VCaP (cell line): ENCODE measurements around the gene DKC1.

Experiments
- H3K27ac ChIP-seq: fragments of 450-650 bp; 2 replicates; pipeline ENCODE4 v1.5.1; 2017
- TF ChIP-seq, protein P1 (sequence below): fragments of 450-650 bp; conservative IDR thresholded peaks from 2 replicates; pipeline ENCODE4 v1.5.1; 2017; ENCODE audit warnings: mild to moderate bottlenecking, moderate library complexity

Gene DKC1

DNA sequence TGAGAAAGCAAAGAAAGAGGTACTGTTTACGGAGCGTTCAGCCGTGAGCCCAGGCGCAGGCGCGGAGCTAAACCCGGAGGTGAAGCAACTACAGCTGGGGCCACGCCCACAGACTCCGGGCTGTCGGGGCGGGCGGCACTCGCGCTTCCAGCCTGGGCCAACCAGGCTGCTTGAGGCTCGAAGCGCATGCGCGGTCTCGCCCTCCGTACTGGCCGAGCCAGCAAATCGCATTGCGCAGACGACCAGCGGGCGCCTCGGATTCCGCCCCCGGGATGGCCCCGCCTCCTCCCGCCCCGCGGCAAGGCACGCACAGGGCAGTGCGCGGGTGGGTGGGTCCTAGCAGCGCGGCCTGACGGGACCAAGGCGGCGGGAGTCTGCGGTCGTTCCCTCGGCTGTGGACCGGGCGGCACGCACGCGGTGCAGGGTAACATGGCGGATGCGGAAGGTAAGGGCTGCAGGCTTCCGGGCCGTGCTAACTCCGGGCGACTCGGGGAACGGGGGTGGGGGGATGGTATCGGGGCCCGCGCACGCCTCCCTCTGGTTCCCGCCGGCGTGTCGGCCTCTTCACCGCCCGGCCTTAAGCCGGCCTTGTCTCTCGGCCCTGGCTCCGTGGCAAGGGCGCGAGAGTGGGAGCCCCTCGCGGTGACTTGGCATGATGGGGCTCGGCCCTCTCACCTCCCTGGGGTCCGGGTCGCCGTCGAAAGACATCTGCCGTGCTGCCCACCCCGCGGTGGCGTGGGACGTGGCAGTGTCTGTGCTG lies at the start of gene DKC1:
DKC1 (plus strand) TSS at position 328 of the 760 bp plus-strand sequence; CDS start at position 430, 102 bp downstream.
- TF ChIP-seq, protein P1, sequence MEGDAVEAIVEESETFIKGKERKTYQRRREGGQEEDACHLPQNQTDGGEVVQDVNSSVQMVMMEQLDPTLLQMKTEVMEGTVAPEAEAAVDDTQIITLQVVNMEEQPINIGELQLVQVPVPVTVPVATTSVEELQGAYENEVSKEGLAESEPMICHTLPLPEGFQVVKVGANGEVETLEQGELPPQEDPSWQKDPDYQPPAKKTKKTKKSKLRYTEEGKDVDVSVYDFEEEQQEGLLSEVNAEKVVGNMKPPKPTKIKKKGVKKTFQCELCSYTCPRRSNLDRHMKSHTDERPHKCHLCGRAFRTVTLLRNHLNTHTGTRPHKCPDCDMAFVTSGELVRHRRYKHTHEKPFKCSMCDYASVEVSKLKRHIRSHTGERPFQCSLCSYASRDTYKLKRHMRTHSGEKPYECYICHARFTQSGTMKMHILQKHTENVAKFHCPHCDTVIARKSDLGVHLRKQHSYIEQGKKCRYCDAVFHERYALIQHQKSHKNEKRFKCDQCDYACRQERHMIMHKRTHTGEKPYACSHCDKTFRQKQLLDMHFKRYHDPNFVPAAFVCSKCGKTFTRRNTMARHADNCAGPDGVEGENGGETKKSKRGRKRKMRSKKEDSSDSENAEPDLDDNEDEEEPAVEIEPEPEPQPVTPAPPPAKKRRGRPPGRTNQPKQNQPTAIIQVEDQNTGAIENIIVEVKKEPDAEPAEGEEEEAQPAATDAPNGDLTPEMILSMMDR, result no peak
- H3K27ac ChIP-seq, result peak within 1 kb of the TSS; percentile 91

DNA sequence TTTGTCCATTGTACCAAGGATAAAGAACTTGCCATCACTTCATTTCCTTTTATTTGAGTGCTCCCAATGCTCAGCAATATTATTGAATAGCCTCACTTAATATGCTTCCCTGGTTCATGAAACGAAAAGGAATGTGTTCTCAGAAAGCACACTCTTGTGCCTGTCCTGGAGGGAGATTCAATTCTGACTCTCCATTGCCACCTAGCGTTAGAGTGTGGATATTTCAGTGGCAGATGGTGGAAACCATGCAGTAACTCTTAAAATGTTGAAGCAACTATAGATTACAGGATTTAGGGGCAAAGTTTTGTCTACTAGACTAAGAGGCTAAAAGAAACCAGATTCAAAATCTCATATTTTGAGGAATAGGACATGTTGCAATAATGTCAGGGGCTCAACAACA lies 47.7 kb upstream of the DKC1 start:
- H3K27ac ChIP-seq, result no peak overlapping the region
- TF ChIP-seq, protein P1, result peak; percentile 80

DNA sequence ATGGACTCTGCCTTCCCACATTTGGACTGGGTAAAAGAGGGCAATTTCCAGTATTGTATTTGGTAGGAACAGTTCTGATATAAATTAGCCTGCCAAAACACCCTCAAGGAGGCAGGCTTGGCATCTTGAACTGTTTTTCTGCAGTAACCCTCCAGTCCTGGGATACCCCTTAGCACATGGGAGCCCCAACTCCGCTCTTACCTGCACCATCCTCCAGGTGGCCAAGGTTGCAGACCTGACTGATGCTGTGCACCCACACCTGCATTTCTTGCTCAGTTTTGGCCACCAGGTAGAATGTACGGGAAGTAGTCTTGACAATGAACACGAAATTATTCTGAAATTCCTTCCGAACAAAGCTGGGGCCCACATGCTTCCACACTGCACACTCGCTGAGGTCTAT lies 46.8 kb upstream of the DKC1 start:
- TF ChIP-seq, protein P1, result no peak
- H3K27ac ChIP-seq, result no peak overlapping the region

DNA sequence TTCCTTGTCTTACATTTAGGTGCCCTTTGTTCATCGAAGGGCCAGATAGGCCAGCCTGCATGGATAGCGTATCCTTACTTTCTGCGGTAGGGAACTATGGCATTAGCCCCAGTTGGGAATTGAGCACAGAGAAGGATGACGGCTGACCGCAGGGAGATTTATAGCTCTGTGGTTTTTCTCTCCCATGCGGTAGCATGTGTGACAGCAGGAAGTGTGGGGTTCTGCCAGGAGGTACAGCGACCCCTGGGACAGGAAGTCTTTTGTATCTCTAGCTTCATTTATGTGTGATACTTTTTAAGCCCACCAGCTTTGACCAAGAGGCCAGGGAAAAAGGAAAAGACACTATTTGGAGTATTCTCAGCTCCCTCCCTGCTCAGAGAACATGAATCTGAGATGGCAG lies 44.8 kb upstream of the DKC1 start:
- H3K27ac ChIP-seq, result no peak overlapping the region
- TF ChIP-seq, protein P1, result no peak

DNA sequence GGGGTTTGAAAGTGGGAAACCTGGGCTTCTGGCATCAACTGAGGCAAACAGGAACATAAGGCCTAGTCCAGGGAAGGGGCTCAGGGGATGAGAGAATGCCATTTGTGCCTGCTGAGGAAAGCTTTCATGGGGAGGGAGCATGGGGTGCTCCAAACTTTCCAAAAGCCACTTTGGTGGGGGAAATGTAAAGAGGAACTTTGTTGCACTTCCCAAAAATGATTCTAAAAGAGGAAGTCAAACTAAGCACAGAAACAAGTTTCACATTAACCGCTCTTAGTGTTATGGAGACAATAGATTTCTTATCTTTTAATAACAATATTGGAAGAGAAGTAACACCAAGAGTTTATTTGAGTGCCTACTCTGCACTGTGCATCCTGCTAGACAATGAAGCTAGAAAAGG lies 44.0 kb upstream of the DKC1 start:
- H3K27ac ChIP-seq, result no peak overlapping the region
- TF ChIP-seq, protein P1, result no peak

DNA sequence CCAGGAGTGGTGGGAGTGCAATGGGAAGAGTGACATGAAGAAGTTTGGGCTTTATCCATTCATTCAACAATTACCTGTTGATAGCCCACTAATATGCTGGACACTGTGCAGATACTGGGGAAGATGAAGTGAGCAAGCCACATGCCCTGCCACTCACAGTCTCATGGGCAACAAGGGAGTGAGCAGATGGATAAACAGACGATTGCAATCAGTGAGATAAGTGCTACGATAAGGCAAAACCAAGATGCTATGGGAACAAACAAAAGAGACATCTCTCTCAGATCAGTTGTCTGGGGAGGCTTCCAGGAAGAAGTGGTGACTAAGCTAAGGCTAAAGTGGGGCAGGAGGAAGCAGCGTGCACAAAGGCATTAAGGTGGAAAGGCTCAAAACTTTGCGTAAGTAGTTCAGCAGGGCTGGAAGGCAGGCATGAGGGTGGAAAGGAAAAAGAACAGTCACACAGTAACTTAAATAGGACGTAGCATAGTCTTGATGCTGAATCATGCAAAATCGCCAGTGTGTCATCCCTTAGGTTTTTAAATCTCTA lies 43.5 kb upstream of the DKC1 start:
- TF ChIP-seq, protein P1, result no peak

DNA sequence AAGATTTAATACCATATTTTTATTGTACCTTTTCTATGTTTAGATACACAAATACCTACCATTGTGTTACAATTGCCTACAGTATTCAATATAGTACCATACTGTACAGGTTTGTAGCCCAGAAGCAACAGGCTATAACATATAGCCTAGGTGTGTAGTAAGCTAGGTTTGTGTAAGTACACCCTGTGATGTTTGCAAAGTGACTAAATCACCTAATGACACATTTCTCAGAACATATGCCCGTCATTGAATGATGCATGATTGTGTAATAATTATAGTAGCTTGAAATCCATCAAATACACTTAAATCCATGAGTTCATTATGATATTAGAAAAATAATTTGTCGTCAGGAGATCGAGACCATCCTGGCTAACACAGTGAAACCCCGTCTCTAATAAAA lies 42.6 kb upstream of the DKC1 start:
- no peak overlapping the region for H3K27ac ChIP-seq
- TF ChIP-seq, protein P1, result no peak

More for the DNA sequence above, 43.5 kb upstream of the DKC1 start:
- no peak overlapping the region for H3K27ac ChIP-seq
